Mesothelial cell of epicardium (in vitro differentiated cells): ENCODE measurements around the gene IZUMO4. TPM values are rescaled to one million over a fixed set of nuclear protein-coding genes. Genes with fewer than 3 reads are reported as not detected.

Source experiments
- DNase-seq, 2 experiments: peaks; one replicate each; pipeline ENCODE4 v3.0.0; 2021; ENCODE audit warnings: low spot score in 2 of 2; ENCODE audit not compliant: unreplicated experiment in 2 of 2
- H3K27ac Mint-ChIP-seq: 2 replicates; pipeline ENCODE4 v1.8.0; 2021; ENCODE audit warnings: mixed read lengths
- H3K27me3 Mint-ChIP-seq: 2 replicates; pipeline ENCODE4 v1.8.0; 2021; ENCODE audit warnings: low read depth, mixed read lengths
- H3K36me3 Mint-ChIP-seq: 2 replicates; pipeline ENCODE4 v1.8.0; 2021; ENCODE audit warnings: mixed read lengths
- H3K4me1 Mint-ChIP-seq: 2 replicates; pipeline ENCODE4 v1.8.0; 2021; ENCODE audit warnings: mixed read lengths
- H3K4me3 Mint-ChIP-seq: 2 replicates; pipeline ENCODE4 v1.8.0; 2021; ENCODE audit warnings: mild to moderate bottlenecking, moderate library complexity, mixed read lengths
- H3K9me3 Mint-ChIP-seq: 2 replicates; pipeline ENCODE4 v1.8.0; 2021; ENCODE audit warnings: mixed read lengths
- CTCF ChIP-seq: fragments of 200-600 bp; sonication (generic); IDR thresholded peaks from one replicate; pipeline ENCODE4 v1.5.0; 2021; ENCODE audit warnings: antibody characterized with exemption; ENCODE audit not compliant: unreplicated experiment
- total RNA-seq: library from RNA; stranded (reverse); gene quantifications from 3 replicates; pipeline ENCODE4 v1.2.1, GENCODE V29; 2021

The IZUMO4 gene
- total RNA-seq, 1 donor from 2014 or later = 13.8 TPM

GRCh38 chr19:2140138-2140569, 43.4 kb downstream of the IZUMO4 start:
- H3K4me1 Mint-ChIP-seq = no peaks in the 10 kb centered on the region
- H3K27me3 Mint-ChIP-seq = no peaks in the 10 kb centered on the region
- no peak overlapping the region for H3K27ac Mint-ChIP-seq
- H3K4me3 Mint-ChIP-seq = no peak overlapping the region
- no peaks in the 10 kb centered on the region for H3K9me3 Mint-ChIP-seq
- TF ChIP-seq CTCF = no peak
- DNase-seq = no peak
- H3K36me3 Mint-ChIP-seq = peaks cover 20% of the 10 kb centered on the region

- H3K27me3 Mint-ChIP-seq = no peaks in the 10 kb centered on the region
- peaks cover 2% of the 10 kb centered on the region for H3K4me1 Mint-ChIP-seq
- TF ChIP-seq CTCF = no peak
- no peak overlapping the region for H3K4me3 Mint-ChIP-seq
- H3K36me3 Mint-ChIP-seq = peaks cover 16% of the 10 kb centered on the region
- H3K27ac Mint-ChIP-seq = no peak overlapping the region
- H3K9me3 Mint-ChIP-seq = no peaks in the 10 kb centered on the region
- no peak for DNase-seq
Measured at GRCh38 chr19:2142173-2142829, 45.6 kb downstream of the IZUMO4 start.

- Mint-ChIP-seq H3K27me3 (no peaks in the 10 kb centered on the region), H3K4me1 (peaks cover 2% of the 10 kb centered on the region), H3K27ac (no peak overlapping the region), H3K4me3 (no peak overlapping the region), H3K9me3 (no peaks in the 10 kb centered on the region), H3K36me3 (peaks cover 7% of the 10 kb centered on the region)
- no peak for TF ChIP-seq CTCF
- DNase-seq = no peak
Measured at GRCh38 chr19:2144190-2144589, 47.5 kb downstream of the IZUMO4 start.

GRCh38 chr19:2145831-2146241, 49.1 kb downstream of the IZUMO4 start:
- no peak for DNase-seq
- no peaks in the 10 kb centered on the region for H3K27me3 Mint-ChIP-seq
- no peaks in the 10 kb centered on the region for H3K9me3 Mint-ChIP-seq
- peaks cover 4% of the 10 kb centered on the region for H3K36me3 Mint-ChIP-seq
- no peak overlapping the region for H3K4me3 Mint-ChIP-seq
- peaks cover 15% of the 10 kb centered on the region for H3K4me1 Mint-ChIP-seq
- H3K27ac Mint-ChIP-seq = no peak overlapping the region
- TF ChIP-seq CTCF = no peak

GRCh38 chr19:2148482-2149135, 51.9 kb downstream of the IZUMO4 start:
- peak overlapping the region; percentile 3 for H3K4me3 Mint-ChIP-seq
- H3K27me3 Mint-ChIP-seq = no peaks in the 10 kb centered on the region
- H3K4me1 Mint-ChIP-seq = peaks cover 19% of the 10 kb centered on the region
- no peak for TF ChIP-seq CTCF
- peaks cover 2% of the 10 kb centered on the region for H3K36me3 Mint-ChIP-seq
- no peak for DNase-seq
- H3K27ac Mint-ChIP-seq = peak overlapping the region; percentile 16
- no peaks in the 10 kb centered on the region for H3K9me3 Mint-ChIP-seq

Other genes with a start within 250 kb of the IZUMO4 start
- 41.6 to 46.6 TPM (median 44.3 TPM) in 3 replicates for gene REXO1, start 248.4 kb upstream of the IZUMO4 start, total RNA-seq
- 22.0 to 24.1 TPM (median 23.5 TPM) in 3 replicates for gene KLF16, start 233.3 kb upstream of the IZUMO4 start, total RNA-seq
- 59.4 to 67.2 TPM (median 62.0 TPM) in 3 replicates for gene ABHD17A, start 211.4 kb upstream of the IZUMO4 start, total RNA-seq
- gene ADAT3, start 191.5 kb upstream of the IZUMO4 start, total RNA-seq = 14.2 to 17.2 TPM (median 15.5 TPM) in 3 replicates
- 93.5 to 97.7 TPM (median 93.5 TPM) in 3 replicates for gene SCAMP4, start 191.5 kb upstream of the IZUMO4 start, total RNA-seq
- gene CSNK1G2, start 155.7 kb upstream of the IZUMO4 start, total RNA-seq = 79.1 to 84.0 TPM (median 81.8 TPM) in 3 replicates
- gene BTBD2, start 81.2 kb upstream of the IZUMO4 start, total RNA-seq = 112 to 118 TPM (median 114 TPM) in 3 replicates
- 92.6 to 97.1 TPM (median 95.9 TPM) in 3 replicates for gene MKNK2, start 45.7 kb upstream of the IZUMO4 start, total RNA-seq
- gene MOB3A, start 589 bp upstream of the IZUMO4 start, total RNA-seq = 33.0 to 34.7 TPM (median 34.1 TPM) in 3 replicates
- gene AP3D1, start 54.7 kb downstream of the IZUMO4 start, total RNA-seq = 107 to 116 TPM (median 115 TPM) in 3 replicates
- gene DOT1L, start 67.0 kb downstream of the IZUMO4 start, total RNA-seq = 54.1 to 59.1 TPM (median 58.2 TPM) in 3 replicates
- 73.4 to 75.6 TPM (median 73.8 TPM) in 3 replicates for gene PLEKHJ1, start 139.4 kb downstream of the IZUMO4 start, total RNA-seq
- gene SF3A2, start 139.9 kb downstream of the IZUMO4 start, total RNA-seq = 142 to 156 TPM (median 146 TPM) in 3 replicates
- gene AMH, start 152.4 kb downstream of the IZUMO4 start, total RNA-seq = 42.4 to 50.1 TPM (median 44.5 TPM) in 3 replicates
- 0.80 TPM in 1 of 3 replicates, not detected in the others for gene JSRP1, start 159.5 kb downstream of the IZUMO4 start, total RNA-seq
- gene PEAK3, start 185.3 kb downstream of the IZUMO4 start, total RNA-seq = 0.11 TPM in 1 of 3 replicates, not detected in the others
- 0.59 to 0.60 TPM (median 0.60 TPM) in 3 replicates for gene LINGO3, start 211.2 kb downstream of the IZUMO4 start, total RNA-seq
- 141 to 149 TPM (median 142 TPM) in 3 replicates for gene LSM7, start 231.7 kb downstream of the IZUMO4 start, total RNA-seq
- gene SPPL2B, start 231.8 kb downstream of the IZUMO4 start, total RNA-seq = 189 to 202 TPM (median 196 TPM) in 3 replicates